Nephron progenitor cell (in vitro differentiated cells): Measurements from ENCODE around the gene TRUB1.
A peak's percentile ranks its signal among the peaks of the same experiment; 100 is the strongest.

Experiments used
- DNase-seq: peaks from one replicate; pipeline ENCODE4 v3.0.0; 2021
- H3K27ac Mint-ChIP-seq: 2 replicates; pipeline ENCODE4 v1.8.0; 2021; ENCODE audit warnings: mild to moderate bottlenecking, moderate library complexity, mixed read lengths
- H3K27me3 Mint-ChIP-seq: 2 replicates; pipeline ENCODE4 v1.8.0; 2021; ENCODE audit warnings: mild to moderate bottlenecking, low read depth, mixed read lengths; ENCODE audit not compliant: poor library complexity
- H3K36me3 Mint-ChIP-seq: 2 replicates; pipeline ENCODE4 v1.8.0; 2021; ENCODE audit warnings: low read depth, mixed read lengths
- H3K4me1 Mint-ChIP-seq: 2 replicates; pipeline ENCODE4 v1.8.0; 2021; ENCODE audit warnings: mixed read lengths
- H3K4me3 Mint-ChIP-seq: 2 replicates; pipeline ENCODE4 v1.8.0; 2021; ENCODE audit warnings: mild to moderate bottlenecking, moderate library complexity, mixed read lengths
- H3K9me3 Mint-ChIP-seq: 2 replicates; pipeline ENCODE4 v1.8.0; 2021; ENCODE audit warnings: mild to moderate bottlenecking, moderate library complexity, mixed read lengths
- CTCF ChIP-seq: fragments of 200-600 bp; sonication (generic); IDR thresholded peaks from 2 replicates; pipeline ENCODE4 v1.5.0; 2021; ENCODE audit warnings: antibody characterized with exemption

TRUB1 gene

GRCh38 chr10:114990586-114990985 lies 52.6 kb downstream of the TRUB1 start:
- Mint-ChIP-seq H3K27me3 (no peaks in the 10 kb centered on the region), H3K36me3 (peaks cover 35% of the 10 kb centered on the region), H3K4me1 (peaks cover 7% of the 10 kb centered on the region), H3K9me3 (peaks cover 27% of the 10 kb centered on the region), H3K4me3 (no peak overlapping the region), H3K27ac (no peak overlapping the region)
- TF ChIP-seq CTCF, result no peak
- no peak for DNase-seq

GRCh38 chr10:114990991-114991390 lies 53.0 kb downstream of the TRUB1 start:
- TF ChIP-seq CTCF, result no peak
- Mint-ChIP-seq H3K9me3 (peaks cover 23% of the 10 kb centered on the region), H3K36me3 (peaks cover 31% of the 10 kb centered on the region), H3K4me1 (peaks cover 7% of the 10 kb centered on the region), H3K27me3 (no peaks in the 10 kb centered on the region), H3K4me3 (no peak overlapping the region), H3K27ac (no peak overlapping the region)
- DNase-seq, result no peak

- Mint-ChIP-seq H3K27ac (no peak overlapping the region), H3K9me3 (peaks cover 11% of the 10 kb centered on the region), H3K27me3 (no peaks in the 10 kb centered on the region), H3K36me3 (peaks cover 20% of the 10 kb centered on the region), H3K4me1 (peaks cover 7% of the 10 kb centered on the region), H3K4me3 (no peak overlapping the region)
- no peak for DNase-seq
- no peak for TF ChIP-seq CTCF
Measured at GRCh38 chr10:114992189-114992775, 54.3 kb downstream of the TRUB1 start.

- Mint-ChIP-seq H3K27ac (peak overlapping the region; percentile 46), H3K27me3 (no peaks in the 10 kb centered on the region), H3K4me1 (no peaks in the 10 kb centered on the region), H3K4me3 (no peak overlapping the region), H3K9me3 (no peaks in the 10 kb centered on the region), H3K36me3 (no peaks in the 10 kb centered on the region)
- TF ChIP-seq CTCF, result no peak
- no peak for DNase-seq
Measured at GRCh38 chr10:114995468-114996247, 57.7 kb downstream of the TRUB1 start.

- H3K27me3 Mint-ChIP-seq, result no peaks in the 10 kb centered on the region
- no peak overlapping the region for H3K4me3 Mint-ChIP-seq
- TF ChIP-seq CTCF, result no peak
- H3K27ac Mint-ChIP-seq, result no peak overlapping the region
- DNase-seq, result no peak
- H3K36me3 Mint-ChIP-seq, result no peaks in the 10 kb centered on the region
- H3K9me3 Mint-ChIP-seq, result no peaks in the 10 kb centered on the region
- peaks cover 4% of the 10 kb centered on the region for H3K4me1 Mint-ChIP-seq
Measured at GRCh38 chr10:114996542-114996941, 58.5 kb downstream of the TRUB1 start.

GRCh38 chr10:114998993-114999392 lies 61.0 kb downstream of the TRUB1 start:
- H3K9me3 Mint-ChIP-seq, result no peaks in the 10 kb centered on the region
- peak overlapping the region; percentile 4 for H3K27ac Mint-ChIP-seq
- no peak for DNase-seq
- no peak overlapping the region for H3K4me3 Mint-ChIP-seq
- peaks cover 10% of the 10 kb centered on the region for H3K4me1 Mint-ChIP-seq
- TF ChIP-seq CTCF, result no peak
- peaks cover 4% of the 10 kb centered on the region for H3K27me3 Mint-ChIP-seq
- H3K36me3 Mint-ChIP-seq, result no peaks in the 10 kb centered on the region
